SK-MEL-5 (cell line): Measurements from ENCODE around the gene LILRA6. TPM values are rescaled to one million over a fixed set of nuclear protein-coding genes. Genes with fewer than 3 reads are reported as not detected.
"Not testable (repeated sequence)": the region's sequence is repeated elsewhere in the genome, so short reads cannot be mapped to it uniquely, and the experiment has no call there.

Experiments used
- DNase-seq: peaks from one replicate; pipeline ENCODE4 v3.0.0-alpha.2; 2016; ENCODE audit warnings: low read depth, low spot score
- in situ Hi-C: cut with HindIII; loops from 2 replicates; pipeline ENCODE4 v1.10.0; 2016; ENCODE audit warnings: low sequenced_read_pairs, high pct_unique_total_duplicates, low pct_unique_long_range_greater_than_20kb
- total RNA-seq: library from RNA; depleted of rRNA; stranded (reverse); fragments of >200 nt; shearing (Covaris generic); gene quantifications from 2 replicates; pipeline ENCODE4 v1.2.3, GENCODE V29; 2014

The LILRA6 gene
- total RNA-seq, 1 experiment from 2014 or later, result 0.16 TPM

DNA sequence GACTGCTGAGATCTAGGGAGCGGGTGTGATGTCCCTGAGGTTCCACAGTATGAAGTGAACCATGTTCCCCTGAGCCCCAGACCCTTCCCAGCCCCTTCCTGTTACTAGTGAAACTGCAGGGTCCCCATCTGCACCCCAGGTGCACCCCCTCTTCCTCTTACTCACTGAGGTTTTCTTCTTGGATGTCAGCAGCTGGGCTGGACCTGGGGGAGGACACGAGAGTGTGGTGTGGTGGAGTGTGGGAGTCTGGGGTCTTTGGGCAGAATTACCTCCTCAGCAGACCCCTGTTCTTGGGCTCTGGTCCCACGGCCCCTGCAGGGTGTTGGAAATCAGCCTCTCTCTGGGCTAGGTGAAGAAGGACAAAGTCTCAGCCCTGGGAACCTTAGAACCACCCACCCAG lies 3.3 kb upstream of the LILRA6 start:
- no peak for DNase-seq
- in situ Hi-C loops, result no loop called here

GRCh38 chr19:54243809-54244208 lies 1.2 kb upstream of the LILRA6 start:
- in situ Hi-C loops, DNase-seq: not testable (repeated sequence)

DNA sequence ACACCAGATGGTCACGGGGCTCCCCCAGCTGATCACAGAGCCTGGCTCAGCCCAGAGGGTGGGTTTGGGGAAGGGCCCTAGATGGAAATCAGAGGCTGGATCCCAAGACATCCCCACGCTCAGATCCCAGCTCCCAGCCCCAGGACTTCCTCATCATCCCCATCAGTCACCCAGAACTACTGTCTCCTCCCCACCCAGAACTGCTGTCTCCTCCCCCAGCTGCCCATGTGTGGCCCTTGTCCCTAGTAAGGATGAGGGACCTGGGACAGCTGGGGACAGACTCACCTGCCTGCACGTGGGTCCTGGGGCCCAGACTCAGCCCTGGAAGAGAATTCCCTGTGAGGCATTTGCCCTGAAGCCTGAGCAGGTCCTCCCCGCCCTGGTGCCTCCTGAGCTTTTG lies 356 bp downstream of the LILRA6 start:
- in situ Hi-C loops, result not testable (repeated sequence)

GRCh38 chr19:54240372-54241336 lies 1.9 kb downstream of the LILRA6 start:
- DNase-seq, in situ Hi-C loops: not testable (repeated sequence)

More for the DNA sequence above, 356 bp downstream of the LILRA6 start:
- DNase-seq, result not testable (repeated sequence)

- DNase-seq, in situ Hi-C loops: not testable (repeated sequence)
Measured at GRCh38 chr19:54239491-54240371, 2.9 kb downstream of the LILRA6 start.

DNA sequence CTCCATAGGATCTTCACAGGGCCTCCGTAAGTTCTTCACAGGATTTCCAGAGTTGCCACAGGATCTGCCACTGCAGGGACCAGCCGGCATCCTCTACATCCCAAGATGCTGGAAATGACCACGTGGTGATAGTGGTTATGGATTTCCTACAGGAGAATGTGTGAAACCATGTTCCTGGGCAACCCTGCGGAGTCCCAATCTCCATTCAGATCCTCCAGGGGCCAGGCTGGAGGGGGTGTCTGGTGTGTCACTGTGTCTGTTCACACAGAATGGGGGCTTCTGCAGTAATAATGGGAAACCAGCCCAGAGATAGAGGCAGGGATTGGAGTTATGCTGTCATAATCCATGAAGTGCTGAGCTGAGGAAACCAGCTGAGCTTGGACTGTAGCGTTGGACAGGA lies 8.6 kb downstream of the LILRA6 start:
- in situ Hi-C loops, result no loop called here

DNA sequence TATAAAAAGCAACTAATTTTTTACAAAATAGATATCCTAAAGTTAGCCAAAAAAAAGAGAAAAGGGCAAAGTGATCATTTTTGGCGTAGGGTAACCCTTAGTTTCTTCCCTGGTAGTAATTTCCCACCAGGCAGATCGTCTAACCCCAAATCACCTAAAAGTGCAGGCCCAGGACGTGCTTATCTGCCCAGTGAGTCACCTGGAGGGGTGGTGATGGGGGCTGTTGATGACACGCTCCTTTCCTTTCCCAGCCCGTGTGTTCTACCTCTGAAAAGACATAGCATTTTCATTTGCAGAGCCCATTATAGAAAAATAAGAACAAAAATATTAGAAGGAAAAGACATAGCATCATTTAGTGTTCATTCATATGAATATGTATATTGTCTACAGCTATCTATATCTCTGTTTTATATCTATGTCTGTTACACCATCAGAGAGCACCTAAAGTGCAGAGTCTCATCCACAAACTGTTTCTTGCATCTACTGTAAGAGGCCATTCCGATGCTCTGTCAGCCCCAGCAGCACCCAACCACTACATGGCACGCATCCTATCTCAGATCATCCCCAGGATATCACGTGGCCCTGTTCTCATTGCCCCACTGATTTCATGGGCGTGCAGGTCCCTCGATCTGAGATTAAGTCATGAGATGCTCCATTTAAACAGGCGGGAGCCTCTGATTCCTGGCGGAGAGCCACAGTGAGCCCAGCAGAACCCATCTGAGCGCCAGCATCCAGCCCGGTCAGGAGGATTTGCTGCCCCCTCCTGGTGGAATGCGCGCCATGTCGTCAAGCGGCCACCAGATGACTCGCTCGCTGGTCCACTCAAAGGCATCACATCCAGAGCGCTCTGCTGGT lies 11.3 kb downstream of the LILRA6 start:
- in situ Hi-C loops, result no loop called here
- DNase-seq, result peak; percentile 72

More for the DNA sequence above, 8.6 kb downstream of the LILRA6 start:
- no peak for DNase-seq

DNA sequence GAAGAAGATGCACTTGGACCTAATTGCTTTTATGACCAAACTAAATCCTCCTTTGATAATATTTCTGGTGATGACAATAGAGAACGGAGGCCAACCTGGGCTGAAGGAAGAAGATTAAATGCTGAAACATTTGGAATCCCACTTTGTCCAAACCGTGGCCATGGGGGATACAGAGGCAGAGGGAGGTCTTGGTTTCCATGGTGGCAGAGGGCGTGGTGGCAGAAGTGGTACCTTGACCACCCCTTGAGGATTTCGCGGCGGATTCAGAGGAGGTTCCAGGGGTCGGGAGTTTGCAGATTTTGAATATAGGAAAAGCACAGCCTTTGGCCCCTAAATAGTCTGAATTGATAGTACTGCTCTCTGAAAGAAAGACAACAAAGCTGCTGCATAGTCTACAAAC lies 12.6 kb downstream of the LILRA6 start:
- in situ Hi-C loops, result no loop called here
- no peak for DNase-seq

GRCh38 chr19:54229146-54229545 lies 13.4 kb downstream of the LILRA6 start:
- in situ Hi-C loops, result no loop called here
- DNase-seq, result no peak

DNA sequence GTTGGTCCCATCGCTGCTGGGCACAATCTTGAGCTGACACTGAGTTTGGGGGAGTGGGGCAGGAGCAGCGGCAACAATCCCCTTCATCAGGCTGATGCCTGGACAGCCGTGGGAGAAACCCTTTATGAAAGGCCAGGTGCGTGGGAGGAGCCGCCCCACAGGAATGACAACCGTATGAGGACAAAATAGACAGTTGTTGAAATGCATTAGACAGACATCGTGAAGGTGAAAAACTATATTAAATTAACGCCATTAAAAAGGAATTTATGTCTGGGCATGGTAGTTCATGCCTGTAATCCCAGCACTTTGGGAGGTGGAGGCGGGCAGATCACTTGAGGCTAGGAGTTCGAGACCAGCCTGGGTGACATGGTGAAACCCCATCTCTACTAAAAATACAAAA lies 18.0 kb downstream of the LILRA6 start:
- in situ Hi-C loops, DNase-seq: not testable (repeated sequence)

GRCh38 chr19:54223937-54224281 lies 18.7 kb downstream of the LILRA6 start:
- in situ Hi-C loops, result not testable (repeated sequence)

GRCh38 chr19:54223277-54223936 lies 19.2 kb downstream of the LILRA6 start:
- DNase-seq, in situ Hi-C loops: not testable (repeated sequence)

More at GRCh38 chr19:54223937-54224281, 18.7 kb downstream of the LILRA6 start:
- DNase-seq, result not testable (repeated sequence)

- in situ Hi-C loops, DNase-seq: not testable (repeated sequence)
Measured at GRCh38 chr19:54222474-54223276, 19.9 kb downstream of the LILRA6 start, which contains the start of gene LILRB3. LILRB3 (minus strand) TSS chr19:54223007; CDS start chr19:54222976, 31 bp downstream.

- DNase-seq, in situ Hi-C loops: not testable (repeated sequence)
Measured at GRCh38 chr19:54221947-54222346, 20.6 kb downstream of the LILRA6 start.

DNA sequence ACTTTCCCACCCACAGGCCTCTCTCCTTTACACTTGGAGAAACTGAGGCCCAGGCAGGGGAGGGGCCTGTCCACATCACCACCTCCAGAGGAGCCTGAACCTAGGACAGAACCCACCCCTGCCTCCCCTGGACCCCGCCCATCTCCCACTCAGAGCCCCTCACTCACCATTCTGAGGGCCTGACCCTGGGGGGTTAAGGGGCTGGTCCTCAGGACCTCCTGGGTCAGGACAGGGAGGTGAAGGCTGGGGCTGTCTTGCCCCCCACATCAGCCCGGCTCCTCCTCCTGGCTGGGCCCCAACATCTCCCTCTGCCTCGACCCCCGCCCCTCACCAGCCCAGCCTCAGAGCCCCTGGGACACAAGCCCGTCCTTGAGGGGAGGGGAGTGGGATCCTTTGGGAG lies 22.9 kb downstream of the LILRA6 start:
- in situ Hi-C loops, DNase-seq: not testable (repeated sequence)
